ENCODE data around the gene RPTOR. TPM values are rescaled to one million over a fixed set of nuclear protein-coding genes. Genes with fewer than 3 reads are reported as not detected.

RPTOR gene
- total RNA-seq, 1 donor from 2014 or later, result 66.7 TPM

- peaks cover 57% of the 10 kb centered on the region for H3K36me3 Mint-ChIP-seq (ENCODE audit: low read depth)
- intact Hi-C loops (cut with micrococcal nuclease), result no loop called here
- no peaks in the 10 kb centered on the region for H3K27me3 Mint-ChIP-seq (ENCODE audit: insufficient read depth)
- no peak for DNase-seq (ENCODE audit: low spot score)
- no peaks in the 10 kb centered on the region for H3K9me3 Mint-ChIP-seq
- H3K4me3 Mint-ChIP-seq, result peak overlapping the region; percentile 56
- peaks cover 80% of the 10 kb centered on the region for H3K4me1 Mint-ChIP-seq (ENCODE audit: low read depth)
- H3K27ac Mint-ChIP-seq, result peak overlapping the region; percentile 86
Observed at GRCh38 chr17:80895366-80895765, 350.7 kb downstream of the RPTOR start.

GRCh38 chr17:80898716-80899115 lies 354.1 kb downstream of the RPTOR start:
- Mint-ChIP-seq H3K27ac (no peak overlapping the region), H3K9me3 (no peaks in the 10 kb centered on the region), H3K4me3 (no peak overlapping the region), H3K4me1 (ENCODE audit: low read depth) (peaks cover 65% of the 10 kb centered on the region), H3K27me3 (ENCODE audit: insufficient read depth) (no peaks in the 10 kb centered on the region), H3K36me3 (ENCODE audit: low read depth) (peaks cover 65% of the 10 kb centered on the region)
- no peak for DNase-seq (ENCODE audit: low spot score)
- intact Hi-C loops (cut with micrococcal nuclease), result loop anchor here (1.0 to 2.0 kb wide), 5 partner anchors 7 to 471 kb away; no protein-coding TSS in a partner anchor

- peak; percentile 72 for DNase-seq (ENCODE audit: low spot score)
- Mint-ChIP-seq H3K4me1 (ENCODE audit: low read depth) (peaks cover 56% of the 10 kb centered on the region), H3K27ac (peak overlapping the region; percentile 48), H3K36me3 (ENCODE audit: low read depth) (peaks cover 57% of the 10 kb centered on the region), H3K27me3 (ENCODE audit: insufficient read depth) (no peaks in the 10 kb centered on the region), H3K4me3 (no peak overlapping the region), H3K9me3 (no peaks in the 10 kb centered on the region)
- intact Hi-C loops (cut with micrococcal nuclease), result loop anchor here (1.0 to 2.0 kb wide), 5 partner anchors 8 to 472 kb away; no protein-coding TSS in a partner anchor
Observed at GRCh38 chr17:80899402-80900268, 355.0 kb downstream of the RPTOR start.

GRCh38 chr17:80901319-80901718 lies 356.7 kb downstream of the RPTOR start:
- H3K4me1 Mint-ChIP-seq (ENCODE audit: low read depth), result peaks cover 41% of the 10 kb centered on the region
- peaks cover 42% of the 10 kb centered on the region for H3K36me3 Mint-ChIP-seq (ENCODE audit: low read depth)
- peak overlapping the region; percentile 81 for H3K27ac Mint-ChIP-seq
- no peak for DNase-seq (ENCODE audit: low spot score)
- intact Hi-C loops (cut with micrococcal nuclease), result no loop called here
- H3K27me3 Mint-ChIP-seq (ENCODE audit: insufficient read depth), result no peaks in the 10 kb centered on the region
- no peak overlapping the region for H3K4me3 Mint-ChIP-seq
- no peaks in the 10 kb centered on the region for H3K9me3 Mint-ChIP-seq

GRCh38 chr17:80902197-80902962 lies 357.7 kb downstream of the RPTOR start:
- intact Hi-C loops (cut with micrococcal nuclease), result no loop called here
- no peak for DNase-seq (ENCODE audit: low spot score)
- no peaks in the 10 kb centered on the region for H3K9me3 Mint-ChIP-seq
- H3K27ac Mint-ChIP-seq, result peak overlapping the region; percentile 81
- no peaks in the 10 kb centered on the region for H3K27me3 Mint-ChIP-seq (ENCODE audit: insufficient read depth)
- no peak overlapping the region for H3K4me3 Mint-ChIP-seq
- H3K36me3 Mint-ChIP-seq (ENCODE audit: low read depth), result peaks cover 40% of the 10 kb centered on the region
- H3K4me1 Mint-ChIP-seq (ENCODE audit: low read depth), result peaks cover 32% of the 10 kb centered on the region

- no peak overlapping the region for H3K27ac Mint-ChIP-seq
- H3K9me3 Mint-ChIP-seq, result no peaks in the 10 kb centered on the region
- peaks cover 25% of the 10 kb centered on the region for H3K4me1 Mint-ChIP-seq (ENCODE audit: low read depth)
- H3K27me3 Mint-ChIP-seq (ENCODE audit: insufficient read depth), result no peaks in the 10 kb centered on the region
- intact Hi-C loops (cut with micrococcal nuclease), result no loop called here
- no peak for DNase-seq (ENCODE audit: low spot score)
- peaks cover 39% of the 10 kb centered on the region for H3K36me3 Mint-ChIP-seq (ENCODE audit: low read depth)
- no peak overlapping the region for H3K4me3 Mint-ChIP-seq
Observed at GRCh38 chr17:80902963-80903611, 358.4 kb downstream of the RPTOR start.

GRCh38 chr17:80904036-80904753 lies 359.6 kb downstream of the RPTOR start:
- peaks cover 21% of the 10 kb centered on the region for H3K4me1 Mint-ChIP-seq (ENCODE audit: low read depth)

GRCh38 chr17:80905586-80906230 lies 361.1 kb downstream of the RPTOR start:
- Mint-ChIP-seq H3K4me1 (ENCODE audit: low read depth) (peaks cover 15% of the 10 kb centered on the region), H3K27me3 (ENCODE audit: insufficient read depth) (no peaks in the 10 kb centered on the region), H3K27ac (no peak overlapping the region), H3K4me3 (no peak overlapping the region), H3K36me3 (ENCODE audit: low read depth) (peaks cover 40% of the 10 kb centered on the region), H3K9me3 (no peaks in the 10 kb centered on the region)
- intact Hi-C loops (cut with micrococcal nuclease), result no loop called here
- no peak for DNase-seq (ENCODE audit: low spot score)

More at GRCh38 chr17:80904036-80904753, 359.6 kb downstream of the RPTOR start:
- Mint-ChIP-seq H3K27ac (no peak overlapping the region), H3K36me3 (ENCODE audit: low read depth) (peaks cover 38% of the 10 kb centered on the region), H3K27me3 (ENCODE audit: insufficient read depth) (no peaks in the 10 kb centered on the region), H3K9me3 (no peaks in the 10 kb centered on the region), H3K4me3 (no peak overlapping the region)
- DNase-seq (ENCODE audit: low spot score), result no peak
- intact Hi-C loops (cut with micrococcal nuclease), result no loop called here

GRCh38 chr17:80906364-80907259 lies 362.0 kb downstream of the RPTOR start:
- H3K27me3 Mint-ChIP-seq (ENCODE audit: insufficient read depth), result no peaks in the 10 kb centered on the region
- intact Hi-C loops (cut with micrococcal nuclease), result no loop called here
- peaks cover 35% of the 10 kb centered on the region for H3K36me3 Mint-ChIP-seq (ENCODE audit: low read depth)
- H3K9me3 Mint-ChIP-seq, result no peaks in the 10 kb centered on the region
- DNase-seq (ENCODE audit: low spot score), result no peak
- peaks cover 6% of the 10 kb centered on the region for H3K4me1 Mint-ChIP-seq (ENCODE audit: low read depth)
- H3K4me3 Mint-ChIP-seq, result no peak overlapping the region
- no peak overlapping the region for H3K27ac Mint-ChIP-seq

- Mint-ChIP-seq H3K4me1 (ENCODE audit: low read depth) (no peaks in the 10 kb centered on the region), H3K4me3 (no peak overlapping the region), H3K27ac (no peak overlapping the region), H3K9me3 (no peaks in the 10 kb centered on the region), H3K36me3 (ENCODE audit: low read depth) (peaks cover 30% of the 10 kb centered on the region), H3K27me3 (ENCODE audit: insufficient read depth) (no peaks in the 10 kb centered on the region)
- intact Hi-C loops (cut with micrococcal nuclease), result no loop called here
- DNase-seq (ENCODE audit: low spot score), result no peak
Observed at GRCh38 chr17:80907281-80907680, 362.6 kb downstream of the RPTOR start.

- no peak overlapping the region for H3K4me3 Mint-ChIP-seq
- no peaks in the 10 kb centered on the region for H3K9me3 Mint-ChIP-seq
- no peaks in the 10 kb centered on the region for H3K4me1 Mint-ChIP-seq (ENCODE audit: low read depth)
- H3K36me3 Mint-ChIP-seq (ENCODE audit: low read depth), result peaks cover 24% of the 10 kb centered on the region
- intact Hi-C loops (cut with micrococcal nuclease), result no loop called here
- no peak for DNase-seq (ENCODE audit: low spot score)
- no peak overlapping the region for H3K27ac Mint-ChIP-seq
- no peaks in the 10 kb centered on the region for H3K27me3 Mint-ChIP-seq (ENCODE audit: insufficient read depth)
Observed at GRCh38 chr17:80908211-80908610, 363.6 kb downstream of the RPTOR start.

All from activated T-helper 1 cell treated with anti-CD3 and anti-CD28 coated beads, Interleukin-12 subunit alpha, Interleukin-12 subunit beta, Interleukin-2, Interleukin-4 antibody, amounts not matched to agents 30 ng/mL and 10 ng/mL and 1 ng/mL, durations not matched to agents 14 hours and 24 hours and 36 hours (primary cell).